Adipose tissue (tissue), 3 donors: Measurements from ENCODE around the gene SNX32. TPM values are rescaled to one million over a fixed set of nuclear protein-coding genes. Genes with fewer than 3 reads are reported as not detected.

Experiments used
- H3K27ac ChIP-seq: one replicate; pipeline ENCODE4 v1.5.1; 2013; ENCODE audit warnings: low read depth, low read length
- WGBS, 3 donors: extraction: QIAGEN DNeasy Blood & Tissue Kit; methylation state at CpG; one replicate each; pipeline ENCODE4 v1.1.7; 2013; 5-methylcytosine and 5-hydroxymethylcytosine counted together
- polyA plus RNA-seq, 3 donors: library from polyadenylated mRNA; stranded (reverse); fragments of 200-250 nt; gene quantifications; one replicate each; pipeline ENCODE4 v1.2.3, GENCODE V29; 2013
- donor health status: healthy with polysubstance abuse.
- donor health status: Bipolar disorder and iron deficiency.
- donor health status: healthy.

Gene SNX32
- polyA plus RNA-seq, 3 donors = 0.34 to 0.41 TPM; not detected in 1

DNA sequence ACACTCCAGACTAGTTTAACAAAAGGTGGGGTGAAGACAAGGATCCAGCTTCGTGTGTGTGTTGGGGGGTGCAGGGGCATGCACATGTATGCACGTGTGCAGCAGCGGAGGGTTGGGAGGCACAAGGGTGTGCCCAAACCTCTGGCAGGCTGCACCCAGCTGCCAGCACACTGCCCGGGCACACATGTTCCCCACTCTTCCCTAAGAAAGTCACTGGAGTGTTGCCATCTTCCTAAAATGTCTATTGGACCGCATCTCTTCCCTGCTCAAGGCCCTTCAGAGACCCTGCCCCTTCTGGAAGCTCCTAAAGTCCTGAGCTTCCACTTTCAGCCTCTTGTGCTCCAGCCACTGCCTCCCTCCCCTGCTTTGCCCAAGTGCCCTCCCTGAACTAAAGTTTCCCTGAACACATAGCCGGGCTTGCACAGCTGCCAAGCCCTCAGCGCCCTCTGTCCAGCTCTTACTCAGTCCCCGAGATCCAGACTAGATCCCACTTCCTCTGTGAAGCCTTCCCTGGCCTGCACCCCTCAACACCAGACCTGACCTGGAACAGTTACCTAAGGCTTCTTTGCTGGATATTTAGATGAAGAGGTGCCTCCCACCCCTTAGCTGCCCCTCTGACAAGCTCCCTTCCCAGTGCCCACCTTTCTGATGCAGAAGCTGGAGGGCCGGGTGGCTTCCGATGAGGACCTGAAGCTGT lies 18.2 kb downstream of the SNX32 start:
- no peak overlapping the region for H3K27ac ChIP-seq
- 90 to 94% (median 91%) methylated on average over 10 of the region's 10 CpGs for WGBS, 3 donors

GRCh38 chr11:65852508-65853245 lies 18.9 kb downstream of the SNX32 start:
- H3K27ac ChIP-seq = no peak overlapping the region
- WGBS, 3 donors = 94 to 95% (median 95%) methylated on average over 31 to 33 of the region's 33 CpGs

GRCh38 chr11:65853246-65853979 lies 19.6 kb downstream of the SNX32 start:
- no peak overlapping the region for H3K27ac ChIP-seq
- 90 to 94% (median 93%) methylated on average over 6 of the region's 6 CpGs for WGBS, 3 donors

DNA sequence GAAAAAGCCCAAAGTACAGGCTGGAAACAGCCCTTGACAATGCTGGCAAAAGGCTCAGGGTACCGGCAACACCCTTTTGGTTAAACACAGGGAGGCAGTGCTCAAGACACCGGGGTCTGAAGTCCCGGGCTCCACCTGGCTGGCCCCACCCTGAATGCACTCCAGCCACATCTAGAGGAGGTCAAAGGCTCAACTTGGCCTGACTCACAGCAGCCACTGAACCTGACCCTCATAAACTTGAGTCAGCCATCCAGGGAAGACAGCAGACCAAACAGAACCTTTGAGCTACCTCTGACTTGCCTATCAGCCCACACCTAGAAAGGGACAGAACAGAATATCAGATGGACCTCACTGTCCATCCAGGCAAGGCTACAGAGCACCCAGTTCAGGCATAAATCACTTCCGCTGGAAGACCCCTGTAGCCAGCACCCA lies 20.4 kb downstream of the SNX32 start:
- H3K27ac ChIP-seq = no peak overlapping the region

DNA sequence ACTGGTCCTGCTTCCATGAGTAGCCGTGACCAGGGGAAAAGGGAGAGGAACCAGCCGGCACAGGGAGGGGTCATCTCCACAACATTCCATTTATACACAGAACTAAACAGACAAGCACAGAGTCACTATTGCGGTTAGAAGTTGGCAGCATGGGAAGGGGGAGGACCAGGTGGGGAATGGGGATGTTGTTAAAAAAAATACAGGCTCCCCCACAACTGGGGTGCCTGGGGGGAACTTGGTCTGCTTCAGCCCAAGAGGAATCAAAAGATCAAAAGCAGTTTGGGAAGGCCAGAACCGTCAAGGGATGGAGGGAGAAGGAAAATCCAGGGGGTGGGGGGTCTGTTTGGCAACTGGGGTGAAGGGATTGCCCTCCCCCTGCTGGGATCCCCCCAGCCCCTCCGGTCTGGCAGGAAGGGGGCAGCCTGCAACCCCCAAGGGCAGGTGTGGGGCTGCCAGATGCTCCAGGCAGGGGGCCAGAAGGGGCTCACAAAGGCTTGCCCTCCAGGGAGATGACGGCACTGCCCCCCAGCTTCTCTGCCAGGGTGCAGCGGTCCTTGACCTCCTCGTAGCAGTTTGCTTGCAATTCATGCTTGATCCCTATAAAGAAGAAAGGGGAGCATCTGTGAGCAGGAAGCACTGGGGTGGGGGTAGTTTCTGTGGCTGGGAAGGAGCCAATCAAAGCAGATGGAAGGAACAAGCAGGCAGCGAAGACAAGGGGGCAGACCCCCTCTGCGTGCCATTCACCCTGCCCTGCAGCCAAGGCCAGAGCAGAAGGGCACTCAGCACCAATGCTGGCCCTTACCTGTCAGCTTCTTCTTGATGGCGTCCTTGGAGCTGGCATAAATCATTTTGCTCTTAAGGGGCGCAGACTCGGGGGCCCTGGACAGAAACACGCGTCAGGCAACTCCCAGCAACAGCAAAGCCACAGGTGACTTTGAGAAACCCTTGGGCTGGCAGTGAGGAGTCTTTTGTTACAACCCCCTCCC lies 21.4 kb downstream of the SNX32 start:
- WGBS, 3 donors = 76 to 87% (median 84%) methylated on average over 15 of the region's 15 CpGs
- H3K27ac ChIP-seq = no peak overlapping the region

More for the DNA sequence above, 20.4 kb downstream of the SNX32 start:
- WGBS, 3 donors = 91 to 99% (median 94%) methylated on average over 4 of the region's 4 CpGs

GRCh38 chr11:65855927-65856363 lies 22.2 kb downstream of the SNX32 start:
- 87 to 88% (median 88%) methylated on average over 15 of the region's 15 CpGs for WGBS, 3 donors
- no peak overlapping the region for H3K27ac ChIP-seq

GRCh38 chr11:65856689-65857499 lies 23.1 kb downstream of the SNX32 start:
- 1% methylated on average over 57 of the region's 57 CpGs for WGBS, 3 donors
- peak overlapping the region; percentile 97 for H3K27ac ChIP-seq

GRCh38 chr11:65857500-65857852 lies 23.7 kb downstream of the SNX32 start:
- 0% methylated on average over 24 to 49 of the region's 49 CpGs for WGBS, 3 donors
- peak overlapping the region; percentile 97 for H3K27ac ChIP-seq

GRCh38 chr11:65857853-65858680 lies 24.3 kb downstream of the SNX32 start, which contains the start of gene CFL1:
Gene CFL1 (minus strand): TSS chr11:65858180. CDS start chr11:65858099, 81 bp downstream.
- 0% methylated on average over 69 to 91 of the region's 92 CpGs for WGBS, 3 donors
- H3K27ac ChIP-seq = peak within 1 kb of the TSS; percentile 97

DNA sequence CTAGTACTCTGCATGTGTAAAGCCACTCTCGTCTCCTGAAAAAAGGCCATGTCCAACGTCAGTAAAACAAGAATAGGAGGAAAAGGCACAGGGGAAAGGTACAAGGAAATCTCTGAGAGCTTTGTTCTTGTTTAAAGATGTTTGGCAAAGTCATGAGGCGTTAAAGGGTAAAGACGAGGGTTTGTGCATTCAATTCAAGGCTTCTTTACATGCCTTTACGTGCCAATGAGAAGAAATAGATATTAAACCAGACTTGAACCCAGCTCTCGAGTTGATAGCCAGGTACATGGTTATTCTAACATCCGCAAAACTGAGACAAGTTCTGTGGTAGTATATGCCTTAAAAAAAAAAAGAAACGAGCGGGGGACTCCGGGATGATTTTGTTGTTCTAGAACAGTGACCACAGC lies 24.9 kb downstream of the SNX32 start:
- 0% methylated on average over 10 of the region's 10 CpGs for WGBS, 3 donors
- H3K27ac ChIP-seq = no peak overlapping the region

- WGBS, 3 donors = 0 to 1% (median 0%) methylated on average over 46 of the region's 46 CpGs
- peak overlapping the region; percentile 80 for H3K27ac ChIP-seq
These were observed 25.5 kb downstream of the SNX32 start for GRCh38 chr11:65859095-65859811.

DNA sequence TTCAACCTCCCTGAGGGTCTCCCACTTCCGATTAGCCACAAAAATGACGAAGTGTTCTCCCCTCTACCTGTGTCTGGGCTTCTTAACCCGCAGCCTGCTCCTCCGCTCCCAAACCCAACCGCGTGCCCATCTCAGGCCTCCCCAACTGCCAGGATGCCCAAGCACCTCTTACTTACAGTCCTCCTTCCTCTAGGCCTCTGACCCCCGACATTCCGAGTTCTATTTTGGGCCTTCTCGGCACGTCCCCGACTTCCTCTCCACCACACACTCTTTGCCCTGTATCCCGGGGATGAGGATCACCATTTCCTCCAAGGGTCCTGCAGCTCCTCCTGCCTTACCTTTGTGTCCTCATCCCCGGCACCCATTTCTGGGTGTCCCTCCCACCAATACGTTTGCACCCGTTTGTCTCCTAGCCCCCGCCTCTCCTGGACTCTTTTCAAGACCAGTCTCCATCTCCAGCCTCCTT lies 26.1 kb downstream of the SNX32 start:
- 0 to 2% (median 2%) methylated on average over 16 of the region's 16 CpGs for WGBS, 3 donors

GRCh38 chr11:65860278-65861164 lies 26.8 kb downstream of the SNX32 start, which contains the start of gene MUS81:
Gene MUS81 (plus strand): TSS chr11:65860433. CDS start chr11:65860754, 321 bp downstream.
- 0% methylated on average over 77 to 78 of the region's 78 CpGs for WGBS, 3 donors
- H3K27ac ChIP-seq = peak within 1 kb of the TSS; percentile 80

More for the DNA sequence above, 26.1 kb downstream of the SNX32 start:
- H3K27ac ChIP-seq = peak overlapping the region; percentile 80

DNA sequence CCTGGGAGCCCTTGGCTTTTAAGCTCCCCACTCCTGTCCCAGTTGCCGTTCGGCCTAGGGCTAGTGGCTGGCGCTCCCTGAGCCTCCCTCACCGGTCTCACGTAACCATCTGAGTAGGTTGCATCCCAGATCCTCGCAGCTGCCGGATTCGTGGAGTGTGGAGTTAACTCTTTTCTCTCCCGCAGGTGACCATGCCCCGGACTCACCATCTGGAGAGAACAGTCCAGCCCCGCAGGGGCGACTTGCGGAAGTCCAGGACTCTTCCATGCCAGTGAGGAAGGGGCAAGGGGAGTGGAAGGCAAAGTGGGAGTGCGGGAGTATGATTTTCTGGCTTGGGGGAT lies 27.4 kb downstream of the SNX32 start:
- H3K27ac ChIP-seq = peak overlapping the region; percentile 80
- WGBS, 3 donors = 10 to 12% (median 11%) methylated on average over 14 of the region's 14 CpGs
